ENCODE results near the gene CATSPERZ. TPM values are rescaled to one million over a fixed set of nuclear protein-coding genes. Genes with fewer than 3 reads are reported as not detected.
A peak's percentile ranks its signal among the peaks of the same experiment; 100 is the strongest.

The CATSPERZ gene
- total and polyA plus RNA-seq, 9 of the 15 experiments (the other 6 are each of a cell fraction or from before 2014, with no cell fraction given), result 0.86 to 8.5 (median 3.5) TPM

GRCh38 chr11:64341851-64342791 lies 42.0 kb downstream of the CATSPERZ start (continued):
- TF ChIP-seq ZBTB40 (IDR thresholded peaks at IDR 0.05) (0 out of 2 replicates have a peak, but pooled peaks have one; percentile 37), ZBTB40 (CRISPR knock-in tag; IDR thresholded peaks at IDR 0.05) (no peak), KDM5B (IDR thresholded peaks at IDR 0.05; ENCODE audit: insufficient replicate concordance, low read depth, low read length) (peak; percentile 74), ZBTB7A (IDR thresholded peaks at IDR 0.05; ENCODE audit: borderline replicate concordance, control insufficient read depth, low read depth, low read length) (peak; percentile 48; the same call in 1 of the 2 replicates), MEF2A (IDR thresholded peaks at IDR 0.05; ENCODE audit: control insufficient read depth, low read depth, low read length) (no peak), DDX20 (tag; IDR thresholded peaks at IDR 0.05; ENCODE audit: low read depth) (no peak), JUND (IDR thresholded peaks at IDR 0.05; ENCODE audit: borderline replicate concordance, low read depth, low read length) (peak; percentile 52; the same call in 1 of the 2 replicates), JUND (tag; IDR thresholded peaks at IDR 0.05; ENCODE audit: borderline replicate concordance, low read depth, low read length) (no peak; the same call in 2 of the 3 replicates), HMGXB4 (CRISPR knock-in tag; IDR thresholded peaks at IDR 0.05) (0 out of 2 replicates have a peak, but pooled peaks have one; percentile 25), STAT6 (CRISPR knock-in tag; IDR thresholded peaks at IDR 0.05) (0 out of 2 replicates have a peak, but pooled peaks have one; percentile 28)
